ENCODE data around the gene OR4D10.

The OR4D10 gene

GRCh38 chr11:59473015-59473414 lies at the start of gene OR4D10:
Gene OR4D10, plus strand, starts transcription at chr11:59473315. Its CDS starts 4,115 bp downstream, at chr11:59477430.
- H3K79me2 ChIP-seq (ENCODE audit: low read length): no peaks in the 10 kb centered on the region
- no peaks in the 10 kb centered on the region for H3K9me3 ChIP-seq (ENCODE audit: insufficient read depth, low read length)
- no peaks in the 10 kb centered on the region; the same call in 1 of the 2 replicates for H3K27me3 ChIP-seq (ENCODE audit: low read depth, low read length)
- H3K36me3 ChIP-seq (replicated peaks; ENCODE audit: low read depth, low read length): no peaks in the 10 kb centered on the region
- TF ChIP-seq CTCF (IDR thresholded peaks at IDR 0.05; ENCODE audit: low read depth, low read length) (no peak), EZH2phosphoT487 (IDR thresholded peaks at IDR 0.05; ENCODE audit: low read depth) (no peak)
- H3K4me2 ChIP-seq (ENCODE audit: low read length): no peak within 1 kb of the TSS
- peaks cover 4% of the 10 kb centered on the region; the same call in 1 of the 2 replicates for H3K4me1 ChIP-seq (ENCODE audit: low read length)
- no peaks in the 10 kb centered on the region for H4K20me1 ChIP-seq (ENCODE audit: insufficient read depth, low read length)
- no peak within 1 kb of the TSS for H2AFZ ChIP-seq (ENCODE audit: low read depth, low read length)
- no peak within 1 kb of the TSS for H3K9ac ChIP-seq (ENCODE audit: low read length)
- H3K27ac ChIP-seq (ENCODE audit: low read length): no peak within 1 kb of the TSS
- H3K4me3 ChIP-seq (ENCODE audit: low read length): no peak within 1 kb of the TSS

GRCh38 chr11:59423835-59424234 lies 49.3 kb upstream of the OR4D10 start:
- Histone ChIP-seq H3K79me2 (ENCODE audit: low read length) (no peaks in the 10 kb centered on the region), H3K27ac (ENCODE audit: low read length) (no peak overlapping the region), H4K20me1 (ENCODE audit: insufficient read depth, low read length) (no peaks in the 10 kb centered on the region), H3K9me3 (ENCODE audit: insufficient read depth, low read length) (no peaks in the 10 kb centered on the region), H3K36me3 (replicated peaks; ENCODE audit: low read depth, low read length) (no peaks in the 10 kb centered on the region), H3K4me2 (ENCODE audit: low read length) (no peak overlapping the region), H3K4me1 (ENCODE audit: low read length) (no peaks in the 10 kb centered on the region), H3K9ac (ENCODE audit: low read length) (no peak overlapping the region), H3K4me3 (ENCODE audit: low read length) (no peak overlapping the region), H2AFZ (ENCODE audit: low read depth, low read length) (no peak overlapping the region), H3K27me3 (ENCODE audit: low read depth, low read length) (no peaks in the 10 kb centered on the region)
- TF ChIP-seq EZH2phosphoT487 (IDR thresholded peaks at IDR 0.05; ENCODE audit: low read depth) (no peak), CTCF (IDR thresholded peaks at IDR 0.05; ENCODE audit: low read depth, low read length) (no peak)

GRCh38 chr11:59425131-59425530 lies 48.0 kb upstream of the OR4D10 start:
- Histone ChIP-seq H2AFZ (ENCODE audit: low read depth, low read length) (no peak overlapping the region), H4K20me1 (ENCODE audit: insufficient read depth, low read length) (no peaks in the 10 kb centered on the region), H3K4me2 (ENCODE audit: low read length) (no peak overlapping the region), H3K27ac (ENCODE audit: low read length) (no peak overlapping the region), H3K9me3 (ENCODE audit: insufficient read depth, low read length) (no peaks in the 10 kb centered on the region), H3K79me2 (ENCODE audit: low read length) (no peaks in the 10 kb centered on the region), H3K27me3 (ENCODE audit: low read depth, low read length) (no peaks in the 10 kb centered on the region), H3K4me1 (ENCODE audit: low read length) (no peaks in the 10 kb centered on the region), H3K36me3 (replicated peaks; ENCODE audit: low read depth, low read length) (no peaks in the 10 kb centered on the region), H3K9ac (ENCODE audit: low read length) (no peak overlapping the region), H3K4me3 (ENCODE audit: low read length) (no peak overlapping the region)
- TF ChIP-seq EZH2phosphoT487 (IDR thresholded peaks at IDR 0.05; ENCODE audit: low read depth): no peak
- no peak for TF ChIP-seq CTCF (IDR thresholded peaks at IDR 0.05; ENCODE audit: low read depth, low read length)

- H3K79me2 ChIP-seq (ENCODE audit: low read length): no peaks in the 10 kb centered on the region
- H2AFZ ChIP-seq (ENCODE audit: low read depth, low read length): no peak within 1 kb of the TSS
- H3K9me3 ChIP-seq (ENCODE audit: insufficient read depth, low read length): no peaks in the 10 kb centered on the region
- H3K4me1 ChIP-seq (ENCODE audit: low read length): no peaks in the 10 kb centered on the region
- no peaks in the 10 kb centered on the region for H4K20me1 ChIP-seq (ENCODE audit: insufficient read depth, low read length)
- H3K27me3 ChIP-seq (ENCODE audit: low read depth, low read length): peaks cover 6% of the 10 kb centered on the region; the same call in 1 of the 2 replicates
- H3K27ac ChIP-seq (ENCODE audit: low read length): no peak within 1 kb of the TSS
- H3K9ac ChIP-seq (ENCODE audit: low read length): no peak within 1 kb of the TSS
- no peak within 1 kb of the TSS for H3K4me2 ChIP-seq (ENCODE audit: low read length)
- no peak within 1 kb of the TSS for H3K4me3 ChIP-seq (ENCODE audit: low read length)
- TF ChIP-seq EZH2phosphoT487 (IDR thresholded peaks at IDR 0.05; ENCODE audit: low read depth) (no peak), CTCF (IDR thresholded peaks at IDR 0.05; ENCODE audit: low read depth, low read length) (no peak)
- no peaks in the 10 kb centered on the region for H3K36me3 ChIP-seq (replicated peaks; ENCODE audit: low read depth, low read length)
Measured at GRCh38 chr11:59426361-59427067, 46.6 kb upstream of the OR4D10 start, which contains the start of gene OR5A2. Gene OR5A2, minus strand, starts transcription at chr11:59426413. Its CDS starts 3,460 bp downstream, at chr11:59422953.
